K562 (cell line): ENCODE measurements around the gene FASTKD1. TPM values are rescaled to one million over a fixed set of nuclear protein-coding genes. Genes with fewer than 3 reads are reported as not detected.

Source experiments
- ATAC-seq: fragments of 200-7000 bp; cut with Tn5 transposase; 3 replicates; pipeline ENCODE4 v1.9.1; 2020; ENCODE audit warnings: moderate library complexity
- BruUV-seq: library from RNA; stranded (reverse); fragments of 400-500 nt; replicated peaks from 2 replicates; lab custom pipeline; 2021; lab: Mats Ljungman, UMichigan
- CTCF ChIA-PET: fragments of 300-600 bp; formaldehyde crosslinking; extraction: SDS; loops from one replicate; lab custom pipeline; 2021; ENCODE audit warnings: low intra/inter-chr PET ratio; lab: Yijun Ruan, JAX
- POLR2A ChIA-PET: fragments of 300-600, 350-650 bp; sonication (Branson Sonifier 250); formaldehyde crosslinking; extraction: SDS; loops from one replicate; lab custom pipeline; 2021; ENCODE audit warnings: antibody characterized with exemption, inconsistent platforms; lab: Yijun Ruan, JAX
- DNase-seq, 4 experiments: peaks; one replicate each; pipeline versions ENCODE4 v3.0.0 to v3.0.0-alpha.2; 2011 to 2018; ENCODE audit warnings: low spot score in 3 of 4, mixed read lengths in 3 of 4; ENCODE audit errors: extremely low read depth in 1 of 4
- FAIRE-seq: peaks from 2 replicates; lab custom pipeline; 2011; peaks lifted over from hg19 to GRCh38; lab: Jason Lieb, UNC
- H2AFZ ChIP-seq: 2 replicates; pipeline ENCODE4 v1.6.0; 2011; ENCODE audit warnings: low read depth, low read length, control low read depth, inconsistent platforms
- H3K27ac ChIP-seq: fragments of 200-600 bp; 3 replicates; pipeline ENCODE4 v1.8.0; 2011; ENCODE audit warnings: low read depth, mild to moderate bottlenecking, control low read depth, inconsistent platforms, low read length, moderate library complexity, mixed read lengths; ENCODE audit errors: extremely low read depth
- H3K27me3 ChIP-seq, 2 experiments: fragments of 300-600 bp in 1 of 2; 2 replicates in 1 of 2; 3 replicates in 1 of 2; pipeline versions ENCODE4 v1.6.0 to v1.8.0; 2011; ENCODE audit warnings: inconsistent platforms in 2 of 2, low read length in 2 of 2, mild to moderate bottlenecking in 1 of 2, mixed read lengths in 1 of 2, moderate library complexity in 1 of 2; ENCODE audit not compliant: control insufficient read depth in 2 of 2, insufficient read depth in 2 of 2
- H3K36me3 ChIP-seq: fragments of 300-600 bp; 3 replicates; pipeline ENCODE4 v1.8.0; 2011; ENCODE audit warnings: mild to moderate bottlenecking, low read length, inconsistent platforms; ENCODE audit not compliant: control insufficient read depth, insufficient read depth
- H3K4me1 ChIP-seq, 2 experiments: fragments of 200-600 bp in 1 of 2; replicated peaks in 1 of 2; 2 replicates in 1 of 2; 3 replicates in 1 of 2; pipeline versions ENCODE4 v1.5.1 to v1.8.0; 2011; ENCODE audit warnings: inconsistent platforms in 2 of 2, low read length in 2 of 2, mild to moderate bottlenecking in 1 of 2, mixed read lengths in 1 of 2, moderate library complexity in 1 of 2; ENCODE audit not compliant: control insufficient read depth in 2 of 2, insufficient read depth in 2 of 2
- H3K4me2 ChIP-seq: 2 replicates; pipeline ENCODE4 v1.6.1; 2011; ENCODE audit warnings: low read length, control low read depth, inconsistent platforms, mixed read lengths; ENCODE audit not compliant: insufficient read depth
- H3K4me3 ChIP-seq: fragments of 200-600 bp; sonication (generic), shearing (Covaris generic); 2 replicates; pipeline ENCODE4 v1.5.1; 2016; ENCODE audit warnings: control low read depth, inconsistent platforms
- H3K79me2 ChIP-seq: fragments of 200-600 bp; 3 replicates; pipeline ENCODE4 v1.8.0; 2011; ENCODE audit warnings: low read length, inconsistent platforms; ENCODE audit not compliant: control insufficient read depth, insufficient read depth
- H3K9ac ChIP-seq, 2 experiments: 2 replicates each; pipeline versions ENCODE4 v1.6.0 to v1.6.1; 2011; ENCODE audit warnings: low read depth in 2 of 2, low read length in 2 of 2, control low read depth in 1 of 2, inconsistent platforms in 1 of 2, mild to moderate bottlenecking in 1 of 2, mixed read lengths in 1 of 2; ENCODE audit not compliant: insufficient read depth in 1 of 2
- H3K9me1 ChIP-seq: one replicate; pipeline ENCODE4 v1.6.0; 2011; ENCODE audit warnings: inconsistent platforms, mild to moderate bottlenecking, low read length, moderate library complexity; ENCODE audit not compliant: control insufficient read depth, insufficient read depth
- H3K9me3 ChIP-seq: replicated peaks from 2 replicates; pipeline ENCODE4 v1.5.1; 2011; ENCODE audit warnings: low read depth, low read length, inconsistent platforms; ENCODE audit not compliant: control insufficient read depth, insufficient read depth
- H4K20me1 ChIP-seq: replicated peaks from 2 replicates; pipeline ENCODE4 v1.6.1; 2011; ENCODE audit warnings: low read length, inconsistent platforms, mixed read lengths; ENCODE audit not compliant: control insufficient read depth, insufficient read depth
- ARID2 ChIP-seq: fragments of 450-650 bp; IDR thresholded peaks from 2 replicates; pipeline ENCODE4 v1.6.1; 2017; ENCODE audit warnings: antibody characterized with exemption, mild to moderate bottlenecking
- HMGXB4 ChIP-seq: sonication (generic); formaldehyde crosslinking; IDR thresholded peaks from 2 replicates; pipeline ENCODE4 v1.8.1; 2023; ENCODE audit warnings: mild to moderate bottlenecking, missing genetic modification reagents
- TAF15 ChIP-seq: fragments of 200-400 bp; formaldehyde crosslinking; IDR thresholded peaks from 2 replicates; pipeline ENCODE4 v1.6.1; 2017; ENCODE audit warnings: mild to moderate bottlenecking, low read depth, low read length, moderate library complexity
- TCF3 ChIP-seq: sonication (generic); formaldehyde crosslinking; IDR thresholded peaks from 2 replicates; pipeline ENCODE4 v1.4.0; 2020; ENCODE audit warnings: mild to moderate bottlenecking, missing genetic modification reagents
- ZNF232 ChIP-seq: sonication (generic); formaldehyde crosslinking; IDR thresholded peaks from 2 replicates; pipeline ENCODE4 v1.8.0; 2022; ENCODE audit warnings: mild to moderate bottlenecking, missing genetic modification reagents
- WGBS: fragments of 100-300 bp; shearing (Covaris generic); methylation state at CpG from one replicate; pipeline ENCODE4 v1.1.6; 2016; ENCODE audit warnings: low coverage, mixed read lengths; ENCODE audit not compliant: insufficient coverage; ENCODE audit errors: missing lambda C conversion rate; 5-methylcytosine and 5-hydroxymethylcytosine counted together
- in situ Hi-C: fragments of 300-500 bp; cut with MboI; formaldehyde crosslinking; loops from 4 replicates; pipeline ENCODE4 v1.15.0; 2018; ENCODE audit warnings: inconsistent platforms, mixed read lengths
- intact Hi-C: fragments of 100-400 bp; cut with micrococcal nuclease; formaldehyde crosslinking; loops from 2 replicates; pipeline ENCODE4 v1.14.2; 2022
- polyA plus RNA-seq, 8 experiments: library from polyadenylated mRNA; depleted of rRNA in 4 of 8; stranded (reverse) in 5 of 8; unstranded in 3 of 8; fragments of >200 nt; fragmentation: Nextera tagmentation in 2 of 8; fragmentation: Illumina TruSeq in 1 of 8; extraction: Ambion mirVana in 2 of 8; extraction: Trizol in 1 of 8; gene quantifications; 2 replicates each; pipeline versions ENCODE4 v1.2.1 to v1.2.3, GENCODE V29; 2011 to 2014; ENCODE audit warnings: inconsistent platforms in 1 of 8, missing spikeins in 1 of 8
- total RNA-seq, 7 experiments: library from RNA; depleted of rRNA in 6 of 7; stranded (reverse); fragments of >200 nt in 6 of 7; fragmentation: Illumina TruSeq in 2 of 7; extraction: Trizol in 2 of 7; gene quantifications; 2 replicates each; pipeline versions ENCODE4 v1.2.1 to v1.2.3, GENCODE V29; 2011 to 2021; ENCODE audit warnings: low replicate concordance in 1 of 7

FASTKD1 gene
- total and polyA plus RNA-seq, 9 of the 15 experiments (the other 6 are each of a cell fraction or from before 2014, with no cell fraction given), result 63.5 to 134 (median 119) TPM

- no peaks in the 10 kb centered on the region for H3K4me1 ChIP-seq
- BruUV-seq, result no TSS peak
- no peak overlapping the region for H3K27ac ChIP-seq
- intact Hi-C loops (no loop called here), in situ Hi-C loops (no loop called here)
- no peak for DNase-seq
- H3K27me3 ChIP-seq, result no peaks in the 10 kb centered on the region
- no peak for ATAC-seq
- H4K20me1 ChIP-seq, result no peaks in the 10 kb centered on the region
- no peaks in the 10 kb centered on the region for H3K79me2 ChIP-seq
- no peaks in the 10 kb centered on the region for H3K9me3 ChIP-seq
- peaks cover 6% of the 10 kb centered on the region; the same call in 1 of the 3 replicates for H3K36me3 ChIP-seq
- TF ChIP-seq ZNF232 (CRISPR knock-in tag) (no peak), ARID2 (no peak), TAF15 (no peak), TCF3 (CRISPR knock-in tag) (no peak), HMGXB4 (CRISPR knock-in tag) (no peak)
- no peaks in the 10 kb centered on the region for H3K9me1 ChIP-seq
- WGBS, result 73% methylated on average over 1 of the region's 1 CpG
- no peak overlapping the region for H3K4me3 ChIP-seq
- H3K4me2 ChIP-seq, result no peak overlapping the region
- ChIA-PET POLR2A (interaction anchor here (0.6 to 1.6 kb wide), 2 partner anchors 11 to 669 kb away, joined by 3 to 5 read pairs; no protein-coding TSS in a partner anchor), CTCF (no interaction called here)
- no peak for FAIRE-seq
- H3K9ac ChIP-seq, result no peak overlapping the region
- H2AFZ ChIP-seq, result no peak overlapping the region
These were observed 88.0 kb downstream of the FASTKD1 start for GRCh38 chr2:169485650-169486138.
